Measurements from ENCODE around the gene PNMT.

DNA sequence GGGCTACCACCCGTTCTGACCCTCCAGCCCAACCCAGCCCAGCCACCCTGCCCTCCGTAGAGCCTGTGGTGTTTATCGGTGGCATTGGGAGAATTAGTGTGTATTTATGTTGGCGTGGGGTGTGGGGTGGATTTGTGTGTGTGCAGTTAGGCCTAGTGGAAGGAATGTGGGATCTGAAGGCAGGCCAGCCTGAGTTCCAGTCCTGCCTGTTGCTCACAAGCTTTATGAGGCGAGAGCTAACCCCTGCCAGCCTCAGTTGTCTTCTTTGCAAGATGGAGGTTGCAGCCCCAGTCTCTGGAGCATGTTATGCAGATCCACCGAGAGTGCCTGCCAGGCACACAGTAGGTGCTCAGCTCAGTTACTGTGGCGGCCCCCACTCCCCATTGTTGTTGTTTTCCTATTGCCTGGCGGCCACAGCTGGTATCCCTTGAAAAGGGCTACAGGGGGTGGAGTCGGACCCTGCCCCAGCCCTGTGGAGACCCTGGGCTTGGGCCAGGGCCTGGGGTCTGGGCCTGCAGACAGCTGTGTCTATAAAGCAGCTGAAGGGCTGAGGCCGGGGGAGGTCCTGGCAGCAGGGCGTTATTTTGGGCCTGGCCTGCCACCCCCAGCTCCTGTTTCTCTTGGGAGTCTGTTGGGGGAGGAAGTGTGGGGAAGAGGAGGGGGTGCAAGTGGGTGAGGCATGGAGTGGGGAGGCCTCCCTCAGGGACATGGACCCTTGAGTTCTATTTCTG lies 36.7 kb downstream of the PNMT start:
- TF ChIP-seq SUZ12 (IDR thresholded peaks at IDR 0.05; ENCODE audit: extremely low read depth, insufficient read depth, insufficient read length) (no peak), ZNF274 (IDR thresholded peaks at IDR 0.05; ENCODE audit: low read depth, low read length) (no peak)

All from NT2/D1 (cell line).